Heart left ventricle (tissue), 16 donors: Measurements from ENCODE around the gene ASB2. TPM values are rescaled to one million over a fixed set of nuclear protein-coding genes. Genes with fewer than 3 reads are reported as not detected.

Source experiments
- ATAC-seq, 4 donors: fragments of 200-7000 bp; cut with Tn5 transposase; one replicate each; pipeline ENCODE4 v1.9.1; 2020 to 2022; ENCODE audit warnings: moderate library complexity in 4 of 4, mild to moderate bottlenecking in 3 of 4, moderate number of reproducible peaks in 1 of 4
- DNase-seq, 5 donors: peaks; one replicate each; pipeline ENCODE4 v3.0.0-alpha.2; 2020
- H3K27ac ChIP-seq, 12 donors: fragments of 200-600 bp; sonication (generic) in 4 of 12; one replicate each; pipeline versions ENCODE4 v1.5.0 to v1.8.0; 2016 to 2022; ENCODE audit warnings: mild to moderate bottlenecking in 2 of 12
- H3K27me3 ChIP-seq, 9 donors: fragments of 200-600 bp; sonication (generic) in 2 of 9; one replicate each; pipeline versions ENCODE4 v1.5.1 to v1.8.0; 2016 to 2022; ENCODE audit warnings: mild to moderate bottlenecking in 3 of 9
- H3K36me3 ChIP-seq, 9 donors: fragments of 200-600 bp; sonication (generic) in 2 of 9; one replicate each; pipeline versions ENCODE4 v1.5.0 to v1.8.0; 2018 to 2022; ENCODE audit warnings: mild to moderate bottlenecking in 2 of 9
- H3K4me1 ChIP-seq, 12 donors: fragments of 200-600 bp; sonication (generic) in 4 of 12; one replicate each; pipeline versions ENCODE4 v1.5.0 to v1.8.0; 2016 to 2022; ENCODE audit warnings: mild to moderate bottlenecking in 3 of 12
- H3K4me3 ChIP-seq, 12 donors: fragments of 200-600 bp; sonication (generic) in 4 of 12; one replicate each; pipeline versions ENCODE4 v1.5.0 to v1.8.0; 2017 to 2022; ENCODE audit warnings: mild to moderate bottlenecking in 9 of 12, moderate library complexity in 4 of 12
- H3K9me3 ChIP-seq, 12 donors: fragments of 200-600 bp; sonication (generic) in 4 of 12; one replicate each; pipeline versions ENCODE4 v1.5.0 to v1.8.0; 2016 to 2022; ENCODE audit warnings: mild to moderate bottlenecking in 1 of 12
- CTCF ChIP-seq, 12 donors: fragments of 200-600 bp; sonication (generic) in 4 of 12; IDR thresholded peaks; one replicate each; pipeline versions ENCODE4 v1.5.0 to v1.8.0; 2018 to 2022; ENCODE audit warnings: antibody characterized with exemption in 12 of 12, mild to moderate bottlenecking in 5 of 12
- POLR2A ChIP-seq, 2 donors: fragments of 450-650 bp; IDR thresholded peaks; one replicate each; pipeline ENCODE4 v1.6.1; 2017; ENCODE audit warnings: antibody characterized with exemption in 2 of 2, mild to moderate bottlenecking in 2 of 2, moderate library complexity in 2 of 2
- WGBS, 4 donors: extraction: QIAGEN DNeasy Blood & Tissue Kit in 2 of 4; methylation state at CpG; one replicate each; pipeline versions ENCODE4 v1.1.5 to v1.1.7; 2013 to 2018; 5-methylcytosine and 5-hydroxymethylcytosine counted together
- intact Hi-C, 10 donors: fragments of 100-400 bp; cut with DNase I; formaldehyde crosslinking; loops; one replicate each; pipeline versions ENCODE4 v1.11.1 to v1.14.2; 2022
- polyA plus RNA-seq, 2 donors: library from polyadenylated mRNA; stranded (reverse); fragments of 200-250 nt; gene quantifications; one replicate each; pipeline ENCODE4 v1.2.3, GENCODE V29; 2013
- total RNA-seq, 9 donors: library from RNA; depleted of rRNA in 2 of 9; stranded (reverse); fragments of >200 nt in 2 of 9; fragmentation: NEBNext Ultra II Directional in 3 of 9; extraction: Animal tissue kit (Norgen Biotek cat#: 25700) in 3 of 9; gene quantifications; one replicate each; pipeline versions ENCODE4 v1.1.0 to v1.2.4, GENCODE V29; 2016 to 2023
- donor health status: ischemic (EF 13 %, LVEDD 7.1; RV severe dilation, severe dysfunction).
- donor health status: healthy with polysubstance abuse.
- donor health status: DM: no; HTN: yes; CAD: no.
- donor health status: DM: no; HTN: no; CAD: no.
- donor health status: ischemic (EF 25% LVEDD 6.9; RV normal size, moderate dysfunction).
- donor health status: ischemic (EF 25% LVEDD 5.7; RV mildly dilated, moderate dysfunction).
- donor health status: healthy.
- donor health status: DM: yes; HTN: yes; CAD: no.
- donor health status: ischemic (EF 35%, LVEDD 5.7; RV mildly dilated, moderate dysfunction).
- donor health status: nonischemic (EF 11% LVEDD 7.7; RV severe dilation, severe dysfunction).
- donor health status: DM: yes; HTN: yes; CAD: no.
- donor health status: PGD.
- donor health status: ischemic (EF 29% LVEDD 5.4; RV normal size, mild dysfunction).
- donor health status: nonischemic (EF 23%, LVEDD 6.1; RV moderate dilation, normal function).

Gene ASB2
- total and polyA plus RNA-seq, 11 donors, result 22.4 to 411 (median 166) TPM

DNA sequence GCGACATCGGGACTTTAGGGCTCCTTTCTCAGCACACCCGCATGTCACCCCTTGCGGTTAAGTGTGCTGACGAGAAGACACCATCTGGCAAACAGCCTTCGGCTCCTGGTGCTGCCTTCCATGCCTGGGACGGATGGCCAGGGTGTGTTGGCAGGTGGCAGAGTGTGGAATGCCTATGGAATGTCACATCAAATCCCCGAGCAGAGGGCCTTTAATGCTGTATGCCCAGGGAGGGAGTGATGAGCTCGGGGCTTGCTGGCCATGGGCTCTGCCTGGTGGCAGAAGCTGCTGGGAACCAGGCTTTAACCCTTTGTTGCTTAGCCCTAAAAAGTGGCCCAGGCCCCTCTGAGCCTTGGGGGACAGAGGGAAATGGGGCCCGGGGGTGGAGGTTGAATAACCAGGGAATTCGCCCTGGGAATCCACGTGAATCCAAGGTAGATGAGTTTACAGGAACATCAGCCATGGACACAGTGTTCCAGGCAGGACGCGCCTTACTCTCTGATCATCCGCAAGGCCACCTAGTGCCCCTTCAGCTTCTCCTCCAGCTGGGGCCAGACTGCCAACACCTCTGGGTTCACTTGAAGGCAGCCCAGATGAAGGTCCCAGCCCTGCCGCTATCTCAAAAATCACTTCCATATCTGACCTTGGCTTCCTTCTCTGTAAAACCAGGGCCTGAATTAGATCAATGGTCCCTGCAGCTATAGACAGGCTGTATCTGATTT, 31.9 kb downstream of the ASB2 start:
- ATAC-seq, result peak; percentile 13 to 49 (median 44)
- TF ChIP-seq POLR2A (IDR thresholded peaks at IDR 0.05), result no peak
- TF ChIP-seq CTCF (IDR thresholded peaks at IDR 0.05), result no peak
- intact Hi-C loops, result loop anchor here in 3 of 10 donors (5.0 to 10.0 kb wide), 3 partner anchors 58 to 190 kb away; no protein-coding TSS in a partner anchor

GRCh38 chr14:93943930-93944329, 32.4 kb downstream of the ASB2 start:
- Histone ChIP-seq H3K4me1 (peaks cover 0 to 47% (median 11%) of the 10 kb centered on the region in 12 donors), H3K9me3 (no peaks in the 10 kb centered on the region), H3K27ac (peak overlapping the region in 8 of 12 donors; percentile 4 to 72 (median 42)), H3K36me3 (peaks cover 0 to 85% (median 46%) of the 10 kb centered on the region in 9 donors), H3K4me3 (no peak overlapping the region), H3K27me3 (peaks cover 0 to 8% (median under 1%) of the 10 kb centered on the region in 9 donors)
- no peak for ATAC-seq
- intact Hi-C loops, result loop anchor here in 3 of 10 donors (5.0 to 10.0 kb wide), 3 partner anchors 58 to 191 kb away; no protein-coding TSS in a partner anchor
- DNase-seq, result no peak
- 53 to 72% (median 63%) methylated on average over 9 of the region's 9 CpGs for WGBS, 4 donors
- TF ChIP-seq CTCF (IDR thresholded peaks at IDR 0.05) (no peak), POLR2A (IDR thresholded peaks at IDR 0.05) (no peak)

More for the DNA sequence above, 31.9 kb downstream of the ASB2 start:
- 56 to 61% (median 59%) methylated on average over 12 to 16 of the region's 16 CpGs for WGBS, 4 donors
- Histone ChIP-seq H3K4me3 (no peak overlapping the region), H3K27ac (peak overlapping the region in 9 of 12 donors; percentile 4 to 72 (median 46)), H3K4me1 (peaks cover 0 to 41% (median 8%) of the 10 kb centered on the region in 12 donors), H3K27me3 (peaks cover 0 to 2% (median 0%) of the 10 kb centered on the region in 9 donors), H3K36me3 (peaks cover 0 to 85% (median 47%) of the 10 kb centered on the region in 9 donors), H3K9me3 (no peaks in the 10 kb centered on the region)
- DNase-seq, result peak in 3 of 5 donors; percentile 51 to 68 (median 51)

GRCh38 chr14:93943052-93943451, 33.3 kb downstream of the ASB2 start:
- 80 to 93% (median 89%) methylated on average over 6 to 10 of the region's 10 CpGs for WGBS, 4 donors
- ATAC-seq (no peak), DNase-seq (no peak)
- H3K9me3 ChIP-seq, result no peaks in the 10 kb centered on the region
- H3K4me1 ChIP-seq, result peaks cover 0 to 47% (median 12%) of the 10 kb centered on the region in 12 donors
- peak overlapping the region in 1 of 12 donors; percentile 72 for H3K27ac ChIP-seq
- H3K27me3 ChIP-seq, result peaks cover 0 to 14% (median 7%) of the 10 kb centered on the region in 9 donors
- no peak overlapping the region for H3K4me3 ChIP-seq
- peaks cover 0 to 85% (median 42%) of the 10 kb centered on the region in 9 donors for H3K36me3 ChIP-seq
- intact Hi-C loops, result loop anchor here in 3 of 10 donors (5.0 to 10.0 kb wide), 3 partner anchors 59 to 192 kb away; no protein-coding TSS in a partner anchor
- TF ChIP-seq POLR2A (IDR thresholded peaks at IDR 0.05) (no peak), CTCF (IDR thresholded peaks at IDR 0.05) (no peak)

DNA sequence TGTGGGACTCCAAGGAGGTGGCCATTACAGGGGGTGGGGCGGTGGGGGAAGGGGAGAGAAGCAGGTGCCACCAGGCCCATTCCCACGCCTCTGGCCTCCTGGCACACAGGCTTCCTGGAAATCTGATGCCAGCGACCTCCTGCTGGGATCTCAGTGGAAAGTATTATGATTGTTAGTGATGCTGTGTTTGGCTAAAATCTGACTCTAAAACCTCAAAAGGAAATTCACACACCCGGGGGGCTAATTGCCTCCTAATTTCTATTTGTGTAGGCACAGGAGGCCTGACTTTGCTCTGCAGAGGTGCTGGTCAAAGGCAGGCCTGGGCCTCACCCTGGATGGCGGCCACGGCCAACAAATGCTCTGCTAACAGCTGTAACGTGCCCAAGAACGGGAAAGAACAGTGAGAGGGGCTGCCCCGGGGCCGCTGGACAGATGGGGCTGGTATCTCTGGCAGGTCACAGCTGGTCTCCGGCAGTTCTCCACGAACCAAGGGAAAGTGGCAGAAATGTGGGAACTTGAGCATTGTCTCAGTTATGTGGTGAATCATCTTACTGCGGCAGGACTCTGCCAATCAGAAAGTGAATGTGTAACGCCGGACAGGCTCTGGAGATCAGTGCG, 35.0 kb downstream of the ASB2 start:
- 53 to 69% (median 60%) methylated on average over 16 of the region's 16 CpGs for WGBS, 4 donors

More for the DNA sequence above, 35.0 kb downstream of the ASB2 start:
- DNase-seq (peak in 1 of 5 donors; percentile 4), ATAC-seq (no peak)
- peaks cover 0 to 90% (median 48%) of the 10 kb centered on the region in 9 donors for H3K36me3 ChIP-seq
- H3K4me1 ChIP-seq, result peaks cover 0 to 34% (median 10%) of the 10 kb centered on the region in 12 donors
- H3K4me3 ChIP-seq, result no peak overlapping the region
- H3K9me3 ChIP-seq, result no peaks in the 10 kb centered on the region
- intact Hi-C loops, result loop anchor here in 5 of 10 donors (1.0 to 10.0 kb wide), 5 partner anchors 59 to 193 kb away; no protein-coding TSS in a partner anchor
- H3K27ac ChIP-seq, result peak overlapping the region in 7 of 12 donors; percentile 8 to 75 (median 27)
- TF ChIP-seq POLR2A (IDR thresholded peaks at IDR 0.05) (no peak), CTCF (IDR thresholded peaks at IDR 0.05) (no peak)
- peaks cover 0 to 17% (median 7%) of the 10 kb centered on the region in 9 donors for H3K27me3 ChIP-seq
